Measurements from ENCODE around the gene RALGAPA2.

RALGAPA2 gene

GRCh38 chr20:20423117-20423516 is 289.3 kb downstream of the RALGAPA2 start:
- DNase-seq = no peak

DNA sequence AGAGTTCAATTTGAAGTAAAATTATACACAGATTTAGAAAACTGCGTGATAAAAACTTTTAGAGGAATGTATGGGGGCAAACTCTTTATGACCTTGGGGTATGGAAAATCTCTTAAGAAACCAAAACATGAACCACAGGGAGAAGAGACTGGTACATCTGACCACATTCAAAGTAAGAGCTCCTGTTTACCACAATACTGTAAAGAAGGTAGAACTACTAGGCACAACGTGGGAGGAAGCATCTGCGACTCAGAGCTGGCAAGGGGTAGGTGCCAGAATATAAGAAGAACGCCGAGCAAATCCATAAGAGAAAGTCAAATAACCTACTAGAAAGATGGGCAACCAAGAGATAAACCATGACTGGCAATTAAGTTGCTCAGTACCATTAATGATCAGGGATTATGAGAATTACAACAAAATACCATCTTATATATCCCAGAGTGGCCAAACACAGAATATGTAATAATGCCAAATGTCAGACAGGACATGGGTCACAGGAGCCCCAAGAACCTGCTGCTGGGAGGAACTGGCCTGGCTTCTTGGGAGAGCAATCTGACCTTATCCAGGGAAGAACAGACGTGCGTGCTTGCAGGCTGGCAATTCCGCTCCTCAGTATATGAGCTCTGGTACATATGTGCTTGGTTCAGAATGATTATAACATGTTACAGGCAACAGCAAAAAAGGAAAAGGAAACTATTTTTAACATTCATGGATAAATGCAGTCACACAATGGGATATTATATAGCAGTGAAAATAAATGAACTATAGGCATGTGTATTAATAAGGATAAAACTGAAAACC is 294.4 kb downstream of the RALGAPA2 start:
- DNase-seq = no peak

DNA sequence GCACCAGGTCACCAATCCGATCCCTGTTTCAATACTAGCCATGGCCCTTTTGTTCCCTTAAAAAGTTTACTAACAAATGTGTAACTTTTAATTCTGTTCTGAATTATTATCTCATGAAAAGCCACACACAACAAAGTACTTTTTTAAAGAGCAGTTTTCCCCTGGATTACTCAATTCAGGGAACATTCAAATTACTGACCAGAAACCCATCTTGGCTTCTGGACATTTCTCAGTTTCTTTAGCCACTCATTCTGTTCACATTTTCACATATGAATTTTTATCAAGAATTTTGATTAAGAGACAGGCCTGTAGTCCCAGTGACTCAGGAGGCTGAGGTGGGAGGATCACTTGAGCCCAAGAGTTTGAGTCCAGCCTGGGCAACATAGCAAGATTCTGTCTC is 297.1 kb downstream of the RALGAPA2 start:
- no peak for DNase-seq

- DNase-seq = no peak
These were observed 297.7 kb downstream of the RALGAPA2 start for GRCh38 chr20:20414640-20415220.

- DNase-seq = no peak
These were observed 298.6 kb downstream of the RALGAPA2 start for GRCh38 chr20:20413810-20414281.

GRCh38 chr20:20412750-20413149 is 299.7 kb downstream of the RALGAPA2 start:
- no peak for DNase-seq

GRCh38 chr20:20411836-20412235 is 300.6 kb downstream of the RALGAPA2 start:
- DNase-seq = no peak

GRCh38 chr20:20411402-20411801 is 301.0 kb downstream of the RALGAPA2 start:
- no peak for DNase-seq

- DNase-seq = no peak
These were observed 301.8 kb downstream of the RALGAPA2 start for GRCh38 chr20:20410678-20411077.

- DNase-seq = no peak
These were observed 303.1 kb downstream of the RALGAPA2 start for GRCh38 chr20:20409331-20409730.

DNA sequence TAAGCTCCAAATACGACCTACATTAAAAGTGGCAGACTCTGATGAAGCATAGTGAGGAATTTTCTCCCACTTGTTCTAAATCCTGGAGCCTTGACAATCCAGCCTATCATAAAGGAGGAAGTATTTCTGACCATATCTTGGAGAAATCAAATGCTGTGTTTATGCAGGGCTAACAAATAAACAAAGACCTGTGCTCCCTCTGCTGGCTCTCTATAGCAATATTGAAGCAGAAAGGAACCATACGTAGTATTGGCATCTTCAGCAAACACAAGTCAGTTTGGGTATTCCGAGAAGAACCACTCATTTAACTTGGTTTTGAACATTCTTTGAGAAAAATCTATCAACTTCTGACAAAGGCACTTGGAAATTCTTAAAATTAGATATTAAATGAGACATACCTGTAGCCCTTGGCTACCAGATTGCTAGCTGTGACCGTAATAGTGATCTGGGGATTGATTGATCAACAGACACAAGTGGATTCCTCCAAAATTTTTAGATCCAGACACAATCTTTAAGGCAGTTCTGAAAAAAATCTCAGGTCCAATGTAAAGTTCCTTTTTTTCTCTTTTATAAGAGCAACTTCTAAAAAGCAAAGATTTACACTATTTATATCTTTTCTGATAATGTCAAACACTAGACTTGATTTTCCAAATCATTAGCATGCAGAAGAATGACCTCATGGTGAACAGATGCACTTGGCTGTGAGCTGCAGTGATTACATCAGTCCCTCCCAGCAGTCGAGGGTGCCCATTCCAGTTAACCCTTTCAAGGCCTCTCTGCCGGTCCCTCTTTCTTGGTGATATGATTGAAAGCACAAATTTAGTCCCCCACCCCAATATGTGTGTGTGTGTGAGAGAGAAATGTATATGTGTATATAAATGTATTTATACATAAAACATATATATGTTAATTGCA is 304.3 kb downstream of the RALGAPA2 start:
- DNase-seq = peak; percentile 43

DNA sequence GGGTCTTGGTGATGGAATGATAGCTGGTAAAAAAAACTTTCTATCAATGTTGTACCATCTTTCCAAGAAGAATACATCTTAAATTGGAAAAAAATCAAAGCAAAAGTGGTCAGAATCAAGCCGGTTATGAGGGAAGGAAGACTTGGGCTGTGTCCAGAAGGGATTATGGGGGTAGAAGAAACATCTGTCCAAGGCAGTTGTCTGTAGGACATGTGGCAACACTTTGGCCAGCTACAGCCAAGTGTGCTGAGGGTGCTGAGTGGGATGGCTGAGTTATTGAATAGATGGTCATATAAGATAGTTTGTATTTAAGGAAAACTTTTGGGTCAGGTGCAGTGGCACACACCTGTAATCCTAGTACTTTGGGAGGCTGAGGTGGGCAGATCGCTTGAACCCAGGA is 306.1 kb downstream of the RALGAPA2 start:
- no peak for DNase-seq

GRCh38 chr20:20405623-20406022 is 306.8 kb downstream of the RALGAPA2 start:
- DNase-seq = no peak

- DNase-seq = no peak
These were observed 307.8 kb downstream of the RALGAPA2 start for GRCh38 chr20:20404633-20405032.

DNA sequence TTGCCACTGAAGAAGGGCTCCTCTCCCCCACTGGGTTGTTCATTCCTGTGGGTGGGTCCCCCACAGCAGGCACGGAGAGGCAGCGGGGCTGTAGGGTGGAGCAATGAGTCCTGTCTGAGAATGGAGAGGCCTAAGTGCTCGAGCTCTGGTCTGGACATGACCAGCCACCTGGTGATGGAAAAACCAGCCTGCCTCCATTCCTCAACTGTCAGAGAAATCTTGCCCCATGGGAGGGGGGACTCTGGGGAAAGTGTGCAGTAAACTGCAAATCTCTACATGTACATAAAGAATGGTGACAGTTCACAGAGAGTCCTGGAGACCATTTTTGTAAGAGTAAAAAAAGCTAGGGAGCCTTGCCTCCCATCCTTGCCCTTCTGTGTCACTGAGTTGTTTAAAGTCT is 310.5 kb downstream of the RALGAPA2 start:
- DNase-seq = no peak

- DNase-seq = no peak
These were observed 312.6 kb downstream of the RALGAPA2 start for GRCh38 chr20:20399531-20400500.

DNA sequence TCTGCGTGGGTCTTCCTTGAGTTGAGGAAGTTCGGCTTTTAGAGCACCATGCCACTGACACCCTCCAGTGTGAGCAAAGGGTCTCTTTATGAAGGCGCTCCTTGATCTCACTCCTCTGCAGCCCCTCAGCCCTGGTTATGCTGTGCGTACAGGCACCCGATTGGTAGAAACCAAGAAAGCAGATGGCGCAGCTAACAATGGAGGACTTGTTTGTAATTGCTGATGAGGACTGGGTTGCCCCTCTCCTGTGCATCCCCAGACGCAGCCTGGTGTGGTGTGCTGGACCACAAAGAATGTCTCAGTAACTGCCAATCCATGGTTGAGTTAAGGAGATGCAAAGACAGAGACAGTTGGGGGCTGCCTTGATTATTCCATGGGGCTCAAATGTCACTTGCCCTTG is 314.3 kb downstream of the RALGAPA2 start:
- no peak for DNase-seq

GRCh38 chr20:20396794-20397193 is 315.6 kb downstream of the RALGAPA2 start:
- no peak for DNase-seq

DNA sequence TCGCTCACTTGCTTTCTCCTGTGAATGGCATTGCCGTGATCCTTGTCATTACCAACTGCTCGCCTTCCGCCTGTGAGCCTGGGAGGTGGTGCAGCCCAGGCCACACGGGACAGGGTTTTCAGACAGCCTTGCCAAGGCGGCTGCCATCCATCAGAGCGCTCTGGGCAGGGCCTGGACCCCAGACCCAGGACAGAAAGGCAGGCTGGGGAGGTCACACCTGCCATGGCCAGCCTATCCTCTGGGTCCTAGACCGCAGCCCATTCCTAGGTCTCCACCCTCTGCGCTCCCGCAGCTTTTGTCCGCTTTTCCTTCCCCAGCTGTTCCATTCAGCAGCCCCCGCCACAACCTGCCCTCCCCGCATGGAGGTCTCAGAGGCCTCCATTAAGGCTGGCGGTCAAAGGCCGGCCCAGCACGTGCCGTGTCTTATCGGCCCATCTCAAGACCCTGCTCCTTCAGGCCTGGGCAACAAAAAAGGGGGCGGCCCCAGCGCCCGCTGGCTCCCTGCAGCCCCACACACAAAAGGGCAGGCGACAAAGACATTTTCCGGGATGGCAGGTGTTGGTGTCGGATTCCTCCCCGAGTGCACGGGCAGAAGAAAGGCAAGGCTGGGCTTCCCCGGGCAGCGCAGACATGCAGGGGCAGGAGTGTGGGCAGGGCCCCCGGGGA is 316.4 kb downstream of the RALGAPA2 start:
- DNase-seq = no peak

DNA sequence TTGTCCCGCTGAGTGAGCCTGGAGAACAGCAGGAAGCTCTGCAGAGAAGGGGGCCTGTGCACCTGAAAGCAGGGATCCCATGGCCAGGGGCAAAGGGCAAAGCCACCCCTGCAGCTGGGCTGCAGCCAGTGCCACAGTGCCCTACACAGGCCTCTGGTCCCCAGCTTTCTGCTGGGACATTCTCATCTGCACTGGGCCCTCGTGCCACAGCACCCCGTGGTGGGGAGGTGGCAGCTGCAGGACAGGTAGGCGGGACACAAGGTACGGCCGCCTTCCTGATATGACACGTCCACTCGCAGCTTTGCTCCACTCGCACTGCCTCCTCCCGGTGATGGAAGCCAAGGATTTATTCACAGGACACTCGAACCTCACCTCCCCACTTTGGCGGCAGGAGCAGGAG is 317.4 kb downstream of the RALGAPA2 start:
- DNase-seq = no peak

All from femur (tissue), 1 donor.